ENCODE results near the gene LMO4. TPM values are rescaled to one million over a fixed set of nuclear protein-coding genes. Genes with fewer than 3 reads are reported as not detected.

LMO4 gene
- total RNA-seq, 3 donors from 2014 or later = 19.0 to 51.2 (median 31.6) TPM

- peaks cover 4% of the 10 kb centered on the region for H3K36me3 ChIP-seq (ENCODE audit: low read depth)
- H3K4me3 ChIP-seq = no peak overlapping the region
- TF ChIP-seq CTCF (IDR thresholded peaks at IDR 0.05) = no peak
- peaks cover 21% of the 10 kb centered on the region for H3K4me1 ChIP-seq (ENCODE audit: low read depth)
- DNase-seq (peak in 1 of 3 donors; percentile 34), ATAC-seq (no peak)
- no peaks in the 10 kb centered on the region for H3K9me3 ChIP-seq
- intact Hi-C loops (cut with DNase I, micrococcal nuclease) = no loop called here
These were observed 8.9 kb downstream of the LMO4 start for GRCh38 chr1:87337606-87338005.

GRCh38 chr1:87338566-87338965, 9.9 kb downstream of the LMO4 start:
- no peaks in the 10 kb centered on the region for H3K9me3 ChIP-seq
- intact Hi-C loops (cut with DNase I, micrococcal nuclease) = no loop called here
- H3K4me1 ChIP-seq (ENCODE audit: low read depth) = peaks cover 16% of the 10 kb centered on the region
- ATAC-seq = no peak
- H3K4me3 ChIP-seq = no peak overlapping the region
- DNase-seq = no peak
- TF ChIP-seq CTCF (IDR thresholded peaks at IDR 0.05) = no peak
- H3K36me3 ChIP-seq (ENCODE audit: low read depth) = peaks cover 4% of the 10 kb centered on the region

GRCh38 chr1:87344231-87344630, 15.6 kb downstream of the LMO4 start:
- no peak for ATAC-seq
- Histone ChIP-seq H3K36me3 (ENCODE audit: low read depth) (peaks cover 4% of the 10 kb centered on the region), H3K9me3 (no peaks in the 10 kb centered on the region), H3K4me3 (no peak overlapping the region), H3K4me1 (ENCODE audit: low read depth) (no peaks in the 10 kb centered on the region)
- DNase-seq = no peak
- no peak for TF ChIP-seq CTCF (IDR thresholded peaks at IDR 0.05)
- intact Hi-C loops (cut with DNase I, micrococcal nuclease) = no loop called here

GRCh38 chr1:87346130-87346814, 17.6 kb downstream of the LMO4 start:
- intact Hi-C loops (cut with DNase I, micrococcal nuclease) = no loop called here
- Histone ChIP-seq H3K4me3 (no peak overlapping the region), H3K4me1 (ENCODE audit: low read depth) (no peaks in the 10 kb centered on the region), H3K9me3 (no peaks in the 10 kb centered on the region), H3K36me3 (ENCODE audit: low read depth) (peaks cover 2% of the 10 kb centered on the region)
- no peak for ATAC-seq
- TF ChIP-seq CTCF (IDR thresholded peaks at IDR 0.05) = no peak
- DNase-seq = no peak

GRCh38 chr1:87348341-87349019, 19.8 kb downstream of the LMO4 start:
- ATAC-seq (no peak), DNase-seq (no peak)
- H3K36me3 ChIP-seq (ENCODE audit: low read depth) = no peaks in the 10 kb centered on the region
- H3K4me3 ChIP-seq = no peak overlapping the region
- intact Hi-C loops (cut with DNase I, micrococcal nuclease) = no loop called here
- no peaks in the 10 kb centered on the region for H3K4me1 ChIP-seq (ENCODE audit: low read depth)
- TF ChIP-seq CTCF (IDR thresholded peaks at IDR 0.05) = no peak
- H3K9me3 ChIP-seq = no peaks in the 10 kb centered on the region

All from mucosa of descending colon (tissue), 3 donors.